DOHH2 (cell line): ENCODE data around the gene STYK1.
"Not testable (repeated sequence)": the region's sequence is repeated elsewhere in the genome, so short reads cannot be mapped to it uniquely, and the experiment has no call there.

ENCODE experiments used
- EZH2phosphoT487 ChIP-seq: fragments of 200-600 bp; sonication (generic); IDR thresholded peaks from 2 replicates; pipeline ENCODE4 v1.6.1; 2017; ENCODE audit warnings: borderline replicate concordance, mild to moderate bottlenecking, antibody characterized with exemption, low read length, moderate library complexity, mixed read lengths
- TF ChIP-seq, protein P1 (sequence below): fragments of 200-600 bp; sonication (generic); IDR thresholded peaks from one replicate; pipeline ENCODE4 v1.5.1; 2014; ENCODE audit warnings: antibody characterized with exemption, mild to moderate bottlenecking, low read depth, low read length; ENCODE audit not compliant: poor library complexity, severe bottlenecking

DNA sequence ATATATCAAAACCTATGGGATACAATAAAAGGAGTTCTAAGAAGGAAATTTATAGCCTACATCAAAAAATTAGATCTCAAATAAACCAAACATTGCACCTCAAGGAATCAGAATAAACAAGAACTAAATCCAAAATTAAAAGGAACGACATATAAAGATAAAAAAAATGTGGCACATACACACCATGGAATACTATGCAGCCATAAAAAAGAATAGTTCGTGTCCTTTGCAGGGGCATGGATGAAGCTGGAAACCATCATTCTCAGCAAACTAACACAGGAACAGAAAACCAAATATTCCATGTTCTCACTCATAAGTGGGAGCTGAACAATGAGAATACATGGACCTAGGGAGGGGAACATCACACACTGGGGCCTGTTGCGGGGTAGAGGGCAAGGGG, 91.7 kb downstream of the STYK1 start:
- TF ChIP-seq, protein P1, sequence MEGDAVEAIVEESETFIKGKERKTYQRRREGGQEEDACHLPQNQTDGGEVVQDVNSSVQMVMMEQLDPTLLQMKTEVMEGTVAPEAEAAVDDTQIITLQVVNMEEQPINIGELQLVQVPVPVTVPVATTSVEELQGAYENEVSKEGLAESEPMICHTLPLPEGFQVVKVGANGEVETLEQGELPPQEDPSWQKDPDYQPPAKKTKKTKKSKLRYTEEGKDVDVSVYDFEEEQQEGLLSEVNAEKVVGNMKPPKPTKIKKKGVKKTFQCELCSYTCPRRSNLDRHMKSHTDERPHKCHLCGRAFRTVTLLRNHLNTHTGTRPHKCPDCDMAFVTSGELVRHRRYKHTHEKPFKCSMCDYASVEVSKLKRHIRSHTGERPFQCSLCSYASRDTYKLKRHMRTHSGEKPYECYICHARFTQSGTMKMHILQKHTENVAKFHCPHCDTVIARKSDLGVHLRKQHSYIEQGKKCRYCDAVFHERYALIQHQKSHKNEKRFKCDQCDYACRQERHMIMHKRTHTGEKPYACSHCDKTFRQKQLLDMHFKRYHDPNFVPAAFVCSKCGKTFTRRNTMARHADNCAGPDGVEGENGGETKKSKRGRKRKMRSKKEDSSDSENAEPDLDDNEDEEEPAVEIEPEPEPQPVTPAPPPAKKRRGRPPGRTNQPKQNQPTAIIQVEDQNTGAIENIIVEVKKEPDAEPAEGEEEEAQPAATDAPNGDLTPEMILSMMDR, result not testable (repeated sequence)
- TF ChIP-seq EZH2phosphoT487, result not testable (repeated sequence)
